ENCODE measurements around the gene COMMD1. TPM values are rescaled to one million over a fixed set of nuclear protein-coding genes. Genes with fewer than 3 reads are reported as not detected.

Gene COMMD1
- total RNA-seq, 1 experiment from 2014 or later, result 31.7 TPM

DNA sequence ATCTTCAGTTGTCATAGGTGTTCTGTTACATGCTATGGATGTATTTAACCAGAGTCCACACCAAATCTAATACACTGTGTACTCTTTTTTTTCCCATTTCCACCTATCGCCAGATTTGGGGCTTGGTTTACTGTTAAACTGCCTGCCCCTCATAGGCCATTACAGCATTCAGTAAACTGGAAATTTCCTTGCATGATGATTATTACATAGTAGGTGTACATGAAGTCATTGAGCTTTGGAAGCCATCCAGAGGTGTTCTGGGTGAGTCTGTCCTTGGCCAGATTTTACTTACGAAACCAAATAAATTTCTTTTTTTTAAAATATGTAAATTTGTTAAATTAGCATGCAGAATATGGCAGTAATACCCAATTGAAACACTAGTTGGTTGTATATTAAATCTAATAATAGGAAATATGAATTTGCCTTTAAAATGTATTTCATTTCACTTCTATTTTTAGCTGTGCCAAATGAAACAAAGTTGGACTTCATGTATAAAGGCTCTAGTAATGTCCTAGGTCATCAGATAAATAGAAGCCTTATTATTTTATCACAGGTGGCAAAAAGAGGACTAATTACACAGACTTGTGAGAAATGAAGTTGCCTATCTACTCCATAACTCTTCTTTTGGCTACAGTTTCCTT, 60.7 kb downstream of the COMMD1 start:
- Histone ChIP-seq H3K9me3 (ENCODE audit: low read length) (no peaks in the 10 kb centered on the region), H3K79me2 (ENCODE audit: low read length) (no peaks in the 10 kb centered on the region), H3K4me2 (ENCODE audit: low read length) (no peak overlapping the region), H3K9ac (ENCODE audit: low read length) (no peak overlapping the region), H3K4me1 (ENCODE audit: insufficient read depth, low read length) (no peaks in the 10 kb centered on the region), H3K9me2 (replicated peaks; ENCODE audit: low read length) (no peaks in the 10 kb centered on the region), H3K36me3 (ENCODE audit: low read depth, low read length) (no peaks in the 10 kb centered on the region), H4K20me1 (ENCODE audit: low read length) (no peaks in the 10 kb centered on the region), H2AFZ (ENCODE audit: low read length) (no peak overlapping the region), H3K27ac (ENCODE audit: low read length) (no peak overlapping the region), H3K27me3 (ENCODE audit: low read length) (no peaks in the 10 kb centered on the region), H3F3A (ENCODE audit: low read length, unreplicated experiment) (no peaks in the 10 kb centered on the region), H3K4me3 (ENCODE audit: low read length) (no peak overlapping the region)
- ATAC-seq (no peak), DNase-seq (no peak)
- intact Hi-C loops (cut with micrococcal nuclease), result no loop called here
- TF ChIP-seq EZH2 (IDR thresholded peaks at IDR 0.05; ENCODE audit: low read length, unreplicated experiment) (no peak), EZH2phosphoT487 (IDR thresholded peaks at IDR 0.05; ENCODE audit: borderline replicate concordance, low read length) (no peak)
- TF ChIP-seq, protein P1, sequence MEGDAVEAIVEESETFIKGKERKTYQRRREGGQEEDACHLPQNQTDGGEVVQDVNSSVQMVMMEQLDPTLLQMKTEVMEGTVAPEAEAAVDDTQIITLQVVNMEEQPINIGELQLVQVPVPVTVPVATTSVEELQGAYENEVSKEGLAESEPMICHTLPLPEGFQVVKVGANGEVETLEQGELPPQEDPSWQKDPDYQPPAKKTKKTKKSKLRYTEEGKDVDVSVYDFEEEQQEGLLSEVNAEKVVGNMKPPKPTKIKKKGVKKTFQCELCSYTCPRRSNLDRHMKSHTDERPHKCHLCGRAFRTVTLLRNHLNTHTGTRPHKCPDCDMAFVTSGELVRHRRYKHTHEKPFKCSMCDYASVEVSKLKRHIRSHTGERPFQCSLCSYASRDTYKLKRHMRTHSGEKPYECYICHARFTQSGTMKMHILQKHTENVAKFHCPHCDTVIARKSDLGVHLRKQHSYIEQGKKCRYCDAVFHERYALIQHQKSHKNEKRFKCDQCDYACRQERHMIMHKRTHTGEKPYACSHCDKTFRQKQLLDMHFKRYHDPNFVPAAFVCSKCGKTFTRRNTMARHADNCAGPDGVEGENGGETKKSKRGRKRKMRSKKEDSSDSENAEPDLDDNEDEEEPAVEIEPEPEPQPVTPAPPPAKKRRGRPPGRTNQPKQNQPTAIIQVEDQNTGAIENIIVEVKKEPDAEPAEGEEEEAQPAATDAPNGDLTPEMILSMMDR (conservative IDR thresholded peaks at IDR 0.05; ENCODE audit: low read depth, low read length), result no peak
- ChIA-PET CTCF (no interaction called here), POLR2A (ENCODE audit: unreplicated experiment) (no interaction called here)
- no TSS peak for BruUV-seq (replicated peaks)

DNA sequence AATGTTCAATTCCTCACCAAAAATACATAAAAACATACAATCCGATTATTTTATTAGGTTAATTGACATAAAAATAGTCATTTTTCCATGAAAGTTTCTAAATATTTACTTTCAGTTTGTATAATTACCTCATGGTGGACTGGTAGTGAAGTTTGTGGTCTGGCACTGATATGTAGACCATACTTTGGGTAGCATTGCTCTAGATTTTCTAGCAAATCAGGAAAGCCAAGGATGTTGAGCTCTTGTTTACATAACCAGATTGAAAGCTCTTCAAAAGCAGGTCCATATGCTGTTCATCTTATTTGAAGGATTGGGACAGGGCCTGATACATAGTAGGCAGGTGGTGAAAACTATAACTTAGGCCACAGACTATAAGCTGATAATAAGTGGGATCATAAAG, 61.8 kb downstream of the COMMD1 start:
- H3K9ac ChIP-seq (ENCODE audit: low read length), result no peak overlapping the region
- no TSS peak for BruUV-seq (replicated peaks)
- no peaks in the 10 kb centered on the region for H3K4me1 ChIP-seq (ENCODE audit: insufficient read depth, low read length)
- TF ChIP-seq EZH2 (IDR thresholded peaks at IDR 0.05; ENCODE audit: low read length, unreplicated experiment) (no peak), EZH2phosphoT487 (IDR thresholded peaks at IDR 0.05; ENCODE audit: borderline replicate concordance, low read length) (no peak)
- TF ChIP-seq, protein P1 (conservative IDR thresholded peaks at IDR 0.05; ENCODE audit: low read depth, low read length), result no peak
- ATAC-seq (no peak), DNase-seq (no peak)
- no peak overlapping the region for H3K27ac ChIP-seq (ENCODE audit: low read length)
- H3K9me2 ChIP-seq (replicated peaks; ENCODE audit: low read length), result no peaks in the 10 kb centered on the region
- no peaks in the 10 kb centered on the region for H3K9me3 ChIP-seq (ENCODE audit: low read length)
- H3K79me2 ChIP-seq (ENCODE audit: low read length), result no peaks in the 10 kb centered on the region
- no peaks in the 10 kb centered on the region for H4K20me1 ChIP-seq (ENCODE audit: low read length)
- POLR2A ChIA-PET (ENCODE audit: unreplicated experiment), result interaction anchor here (0.7 kb wide), 1 partner anchor 611 kb away, joined by 5 read pairs; no protein-coding TSS in a partner anchor
- intact Hi-C loops (cut with micrococcal nuclease), result no loop called here
- CTCF ChIA-PET, result no interaction called here
- H2AFZ ChIP-seq (ENCODE audit: low read length), result no peak overlapping the region
- H3K36me3 ChIP-seq (ENCODE audit: low read depth, low read length), result no peaks in the 10 kb centered on the region
- no peak overlapping the region for H3K4me3 ChIP-seq (ENCODE audit: low read length)
- H3K4me2 ChIP-seq (ENCODE audit: low read length), result no peak overlapping the region
- H3K27me3 ChIP-seq (ENCODE audit: low read length), result no peaks in the 10 kb centered on the region
- no peaks in the 10 kb centered on the region for H3F3A ChIP-seq (ENCODE audit: low read length, unreplicated experiment)

DNA sequence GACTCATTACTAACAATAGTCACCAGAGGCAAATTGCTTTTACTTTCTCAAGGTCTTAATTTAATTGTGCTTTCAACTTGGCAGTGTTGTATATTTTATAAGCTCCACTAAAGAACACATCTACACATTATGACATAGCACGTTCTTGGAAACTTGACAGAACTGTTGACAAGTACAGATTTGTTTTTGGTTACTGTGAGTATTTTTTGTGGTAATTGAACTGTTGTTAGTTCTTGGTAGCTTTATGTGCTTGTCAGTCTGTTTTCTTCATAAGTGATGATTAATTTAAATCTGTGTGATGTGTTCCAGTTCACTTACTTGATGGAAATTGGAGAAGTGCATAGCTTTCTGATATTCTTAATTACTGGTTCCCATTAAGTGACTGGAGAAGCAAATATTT, 63.9 kb downstream of the COMMD1 start:
- H3K9ac ChIP-seq (ENCODE audit: low read length), result no peak overlapping the region
- H3K27me3 ChIP-seq (ENCODE audit: low read length), result no peaks in the 10 kb centered on the region
- POLR2A ChIA-PET (ENCODE audit: unreplicated experiment), result no interaction called here
- no peaks in the 10 kb centered on the region for H3K9me2 ChIP-seq (replicated peaks; ENCODE audit: low read length)
- H3K9me3 ChIP-seq (ENCODE audit: low read length), result no peaks in the 10 kb centered on the region
- H3K4me3 ChIP-seq (ENCODE audit: low read length), result no peak overlapping the region
- CTCF ChIA-PET, result no interaction called here
- no peak overlapping the region for H3K27ac ChIP-seq (ENCODE audit: low read length)
- no TSS peak for BruUV-seq (replicated peaks)
- intact Hi-C loops (cut with micrococcal nuclease), result no loop called here
- TF ChIP-seq, protein P1 (conservative IDR thresholded peaks at IDR 0.05; ENCODE audit: low read depth, low read length), result no peak
- TF ChIP-seq EZH2 (IDR thresholded peaks at IDR 0.05; ENCODE audit: low read length, unreplicated experiment) (no peak), EZH2phosphoT487 (IDR thresholded peaks at IDR 0.05; ENCODE audit: borderline replicate concordance, low read length) (no peak)
- ATAC-seq (no peak), DNase-seq (no peak)
- no peaks in the 10 kb centered on the region for H4K20me1 ChIP-seq (ENCODE audit: low read length)
- H3K36me3 ChIP-seq (ENCODE audit: low read depth, low read length), result no peaks in the 10 kb centered on the region
- no peaks in the 10 kb centered on the region for H3K79me2 ChIP-seq (ENCODE audit: low read length)
- H3K4me2 ChIP-seq (ENCODE audit: low read length), result no peak overlapping the region
- no peaks in the 10 kb centered on the region for H3K4me1 ChIP-seq (ENCODE audit: insufficient read depth, low read length)
- no peaks in the 10 kb centered on the region for H3F3A ChIP-seq (ENCODE audit: low read length, unreplicated experiment)
- H2AFZ ChIP-seq (ENCODE audit: low read length), result no peak overlapping the region

All from PC-3 (cell line).